Stimulated activated CD4-positive, alpha-beta T cell treated with anti-CD3 and anti-CD28 coated beads, TNF-alpha, amount 100 ng/mL, for 48 hours (primary cell): ENCODE results near the gene EFHD1.
"Not testable (repeated sequence)": the region's sequence is repeated elsewhere in the genome, so short reads cannot be mapped to it uniquely, and the experiment has no call there.

Source experiments
- DNase-seq, 3 donors: peaks; one replicate each; pipeline ENCODE4 v3.0.0-alpha.2; 2020; ENCODE audit warnings: low read depth in 3 of 3

EFHD1 gene

DNA sequence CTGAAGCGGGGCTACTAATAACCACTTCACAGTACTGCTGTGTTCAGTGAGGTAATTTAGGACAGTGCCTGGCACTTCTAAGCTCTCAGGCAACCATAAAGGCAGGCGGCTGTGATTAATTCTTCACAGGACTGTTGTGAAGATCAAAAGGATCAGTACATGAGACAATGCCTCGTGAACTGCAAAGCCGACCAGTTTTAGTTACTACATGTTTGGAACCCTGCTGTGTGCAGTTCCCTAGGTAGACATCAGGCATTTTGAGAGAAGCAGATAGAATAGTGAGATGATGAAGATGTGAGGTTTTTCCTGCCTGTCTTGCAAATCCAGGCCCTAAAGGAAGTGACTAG is 19.1 kb downstream of the EFHD1 start:
- DNase-seq: no peak

DNA sequence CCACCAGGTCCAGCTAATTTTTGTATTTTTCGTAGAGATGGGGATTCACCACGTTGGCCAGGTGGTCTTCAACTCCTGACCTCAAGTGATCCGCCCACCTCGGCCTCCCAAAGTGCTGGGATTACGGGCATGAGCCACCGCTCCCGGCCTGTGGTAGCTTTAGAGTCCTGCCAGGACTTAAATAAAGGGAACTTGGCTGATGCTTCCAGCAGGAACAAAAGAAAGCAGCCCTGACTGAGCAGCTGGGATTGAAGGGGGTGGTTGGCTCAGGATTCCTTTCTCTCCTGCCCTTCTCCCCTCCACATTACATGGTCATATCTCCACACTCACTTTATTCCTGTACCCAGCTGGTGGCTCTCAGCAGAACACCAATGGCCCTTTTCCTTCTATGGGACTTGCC is 20.0 kb downstream of the EFHD1 start:
- no peak for DNase-seq

DNA sequence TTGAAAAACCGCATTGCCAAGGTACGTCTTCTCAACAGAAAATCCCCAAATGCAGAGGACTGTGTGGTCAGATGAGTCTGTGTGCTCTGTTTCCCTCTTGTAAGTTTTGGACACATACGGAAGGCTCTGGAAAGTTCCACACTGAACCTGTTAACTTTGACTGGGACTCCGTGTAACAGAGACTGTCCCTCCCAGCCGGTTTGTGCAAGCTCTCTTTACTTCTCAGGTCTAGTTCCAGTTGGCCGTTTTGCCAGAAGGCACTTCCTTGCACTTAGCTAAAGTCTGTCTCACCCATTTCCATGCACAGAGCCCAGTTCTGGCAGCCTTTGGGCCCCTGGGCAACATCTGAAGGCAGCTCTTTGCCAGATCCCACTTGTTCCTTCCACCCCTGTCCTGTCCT is 22.0 kb downstream of the EFHD1 start:
- DNase-seq: no peak

DNA sequence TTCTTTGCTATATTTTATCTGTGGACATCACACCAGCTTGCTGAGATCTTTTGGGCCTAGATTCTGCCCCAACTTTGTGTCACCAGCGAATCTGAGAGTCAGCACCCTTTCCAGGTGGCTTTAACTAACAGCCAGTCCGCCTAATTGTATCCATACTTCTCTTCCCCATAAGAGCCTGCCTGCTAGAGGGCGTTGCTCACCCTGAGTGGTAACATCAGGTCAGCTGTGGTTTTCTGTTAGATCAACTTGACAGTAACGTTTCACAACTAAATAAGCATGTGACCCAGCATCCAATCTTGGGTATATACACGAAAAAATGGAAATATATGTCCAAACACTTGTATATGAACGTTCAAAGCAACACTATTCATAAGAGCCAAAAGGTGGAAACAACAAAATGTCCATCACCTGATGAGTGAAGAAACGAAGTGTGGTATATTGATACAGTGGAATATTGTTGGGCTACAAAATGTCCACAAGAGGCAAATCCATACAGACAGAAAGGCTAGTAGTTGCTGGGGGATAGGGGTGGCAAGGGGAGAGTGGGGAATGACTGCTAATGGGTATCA is 24.9 kb downstream of the EFHD1 start:
- no peak for DNase-seq

DNA sequence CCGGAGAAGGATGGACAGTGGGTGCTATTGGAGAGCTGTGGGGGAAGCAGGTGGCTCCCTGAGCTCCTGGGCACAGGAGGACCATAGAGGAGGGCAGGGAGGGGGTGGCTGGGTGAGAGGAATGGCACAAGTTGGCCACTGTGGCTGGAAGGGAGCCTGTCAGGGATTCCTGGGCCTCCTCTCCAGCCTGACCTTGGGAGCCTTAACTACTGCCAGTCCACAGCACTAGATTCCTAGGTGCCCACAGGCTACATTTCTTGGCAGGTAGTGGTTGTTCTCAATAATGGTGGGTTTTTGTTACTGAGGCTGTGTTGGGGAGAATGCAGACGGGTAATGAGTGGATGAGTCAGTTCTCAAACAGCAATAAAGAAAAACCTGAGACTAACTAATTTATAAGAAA is 26.0 kb downstream of the EFHD1 start:
- DNase-seq: no peak

DNA sequence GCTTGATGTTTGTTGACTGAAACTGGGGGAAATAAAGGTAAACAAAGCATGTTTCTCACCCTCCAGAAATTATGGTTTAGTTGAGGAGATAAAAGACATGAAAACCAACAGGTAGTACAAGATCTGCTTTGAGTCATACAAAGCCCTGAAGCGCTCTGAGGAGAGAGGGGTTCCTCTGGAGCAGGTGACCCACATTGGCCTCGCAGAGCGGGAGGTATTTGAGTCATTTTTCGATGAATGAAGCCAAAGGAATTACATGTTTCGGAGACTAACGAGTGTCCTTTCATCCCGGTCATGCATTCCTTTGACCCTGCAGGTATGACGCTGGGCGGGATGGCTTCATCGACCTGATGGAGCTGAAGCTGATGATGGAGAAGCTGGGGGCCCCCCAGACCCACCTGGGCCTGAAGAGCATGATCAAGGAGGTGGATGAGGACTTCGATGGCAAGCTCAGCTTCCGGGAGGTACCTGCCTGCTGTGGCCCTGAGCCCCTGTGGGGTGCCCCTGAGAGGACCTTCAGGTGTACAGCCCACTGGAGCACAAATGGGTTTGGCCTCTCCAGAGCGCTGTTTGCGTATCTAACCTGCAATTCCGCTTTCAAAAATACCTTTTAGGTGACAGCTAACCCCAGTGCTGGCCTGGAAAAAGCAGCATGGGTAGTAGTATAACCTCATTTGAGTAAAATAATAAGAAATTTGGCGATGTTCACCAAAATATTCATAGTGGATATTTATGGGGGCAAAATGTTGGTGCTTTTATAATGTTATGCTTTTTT is 29.3 kb downstream of the EFHD1 start:
- no peak for DNase-seq

DNA sequence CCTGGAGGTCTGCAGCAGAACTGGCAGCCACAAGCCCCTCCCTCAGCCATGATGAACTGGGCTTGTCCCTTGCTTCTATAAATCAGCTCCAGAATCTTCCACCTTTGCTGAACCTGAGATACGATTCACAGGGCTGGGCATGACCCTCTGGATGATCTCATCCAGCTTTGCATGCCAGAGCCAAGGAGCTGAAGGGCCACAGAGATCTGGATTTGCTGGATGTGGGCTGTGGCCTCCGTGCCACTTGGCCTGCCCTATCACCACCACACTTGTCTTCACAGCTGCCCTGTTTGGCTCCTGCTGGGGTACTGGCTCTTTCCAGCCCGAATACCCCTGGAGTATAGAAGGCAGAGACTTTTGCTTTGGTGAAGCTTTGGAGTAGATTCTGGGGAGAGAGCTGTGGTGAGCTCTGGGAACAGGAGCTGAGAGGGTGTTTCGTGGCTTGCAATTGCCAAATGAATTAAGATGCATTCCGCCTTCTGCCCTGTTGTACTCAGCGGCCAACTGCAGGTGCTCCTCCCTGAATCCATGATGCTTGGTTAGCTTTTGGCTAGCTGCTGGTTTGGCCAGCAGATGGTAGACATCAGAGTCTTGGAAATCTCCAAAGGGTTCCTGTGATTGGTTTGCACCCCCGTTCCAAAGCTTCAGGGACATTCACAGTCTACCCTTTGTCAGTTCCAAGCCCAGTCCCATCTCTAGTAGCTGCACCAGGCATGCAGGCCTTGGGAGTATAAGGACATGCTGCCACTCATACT is 32.8 kb downstream of the EFHD1 start:
- no peak for DNase-seq

DNA sequence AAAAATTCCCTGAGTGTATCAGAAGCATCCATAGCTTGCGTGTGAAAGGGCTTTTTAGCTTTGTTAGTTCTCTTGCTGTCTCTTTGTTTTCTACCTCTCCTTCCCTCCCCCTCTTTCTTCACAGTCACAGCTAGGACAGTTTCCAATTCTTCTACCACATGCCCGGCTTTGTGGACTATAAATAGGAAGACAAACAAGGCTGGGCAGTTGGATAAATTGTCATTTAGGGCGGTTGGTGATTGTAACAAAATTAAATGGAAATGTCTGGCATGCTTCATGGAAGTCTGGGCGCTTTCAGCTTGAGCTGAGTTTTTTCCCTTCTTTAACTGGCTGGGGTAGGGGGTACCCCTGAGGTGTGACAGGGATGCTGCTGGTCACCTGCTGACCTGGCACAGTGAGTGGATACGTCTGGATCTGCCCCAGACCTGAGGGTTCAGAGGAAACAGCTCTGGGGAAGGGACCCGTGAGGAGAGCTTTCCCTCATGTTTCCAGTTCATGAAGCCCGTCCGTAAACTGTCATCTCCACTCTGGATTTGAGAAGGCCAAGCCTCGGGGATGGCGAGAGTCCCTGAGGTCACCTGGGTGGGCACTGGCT is 34.7 kb downstream of the EFHD1 start:
- no peak for DNase-seq

DNA sequence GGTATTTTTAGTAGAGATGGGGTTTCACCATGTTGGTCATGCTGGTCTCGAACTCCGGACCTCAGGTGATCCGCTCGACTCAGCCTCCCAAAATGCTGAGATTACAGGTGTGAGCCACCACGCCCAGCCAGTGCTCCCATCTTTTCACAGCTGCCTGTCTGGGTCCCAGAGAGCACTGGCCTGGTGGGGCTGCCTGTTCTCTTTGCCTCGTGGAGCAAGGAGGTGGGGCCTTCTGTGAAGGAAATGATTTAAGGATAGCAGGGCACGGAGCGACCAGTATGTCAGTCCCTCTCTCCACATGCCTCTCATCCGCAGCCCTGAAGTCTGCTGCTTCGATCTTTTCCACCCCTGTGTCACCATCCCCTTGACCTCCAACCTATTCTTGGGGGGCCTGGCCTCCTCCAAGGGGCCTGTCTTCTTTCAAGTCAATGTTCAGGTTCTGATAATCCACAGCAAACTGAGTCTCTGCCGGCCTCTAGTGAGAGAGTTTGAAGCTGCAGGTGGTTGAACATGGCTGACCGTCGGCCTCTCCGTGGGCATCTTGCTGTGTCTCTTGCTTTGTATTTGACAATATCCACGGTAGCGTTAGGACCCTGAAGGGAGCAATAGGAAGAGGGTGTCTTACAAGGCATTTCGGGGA is 35.5 kb downstream of the EFHD1 start:
- DNase-seq: no peak

DNA sequence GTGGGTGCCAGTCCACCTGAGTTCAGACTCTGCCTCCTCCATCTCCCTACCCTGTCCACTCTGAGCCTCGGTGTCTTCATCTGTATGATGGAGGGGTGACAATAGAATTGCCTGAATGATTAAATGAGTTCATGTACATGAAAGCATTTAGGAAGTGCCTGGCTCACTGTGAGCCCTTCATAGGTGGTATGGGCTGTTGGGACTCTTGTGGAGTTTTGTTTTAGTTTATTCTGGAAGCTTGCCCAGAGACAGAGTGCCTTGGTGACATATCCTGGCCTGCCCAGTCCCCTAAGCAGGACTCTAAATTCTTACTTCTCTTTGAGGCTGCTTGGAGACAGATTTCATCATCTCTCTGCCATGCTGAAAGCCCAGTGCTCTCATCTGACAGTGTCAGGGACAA is 39.2 kb downstream of the EFHD1 start:
- DNase-seq: no peak

DNA sequence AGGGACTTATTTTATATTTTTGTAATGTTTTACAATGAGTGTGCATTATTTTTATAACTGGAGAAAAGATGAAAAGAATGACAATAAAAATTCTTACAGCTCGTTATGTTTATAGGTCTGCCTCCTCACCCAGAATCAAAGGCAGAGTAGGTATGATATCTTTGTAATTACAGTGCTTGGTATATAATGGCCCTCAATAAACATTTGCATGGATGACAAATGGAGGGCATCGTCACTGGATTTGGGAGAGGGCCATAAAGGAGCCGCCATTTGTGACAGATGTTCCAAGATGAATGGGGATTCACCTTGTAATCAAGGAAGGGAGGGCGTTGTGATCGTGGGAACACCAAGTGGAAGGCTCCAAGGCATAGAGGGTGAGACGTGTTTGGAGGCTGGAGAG is 41.1 kb downstream of the EFHD1 start:
- DNase-seq: no peak

DNA sequence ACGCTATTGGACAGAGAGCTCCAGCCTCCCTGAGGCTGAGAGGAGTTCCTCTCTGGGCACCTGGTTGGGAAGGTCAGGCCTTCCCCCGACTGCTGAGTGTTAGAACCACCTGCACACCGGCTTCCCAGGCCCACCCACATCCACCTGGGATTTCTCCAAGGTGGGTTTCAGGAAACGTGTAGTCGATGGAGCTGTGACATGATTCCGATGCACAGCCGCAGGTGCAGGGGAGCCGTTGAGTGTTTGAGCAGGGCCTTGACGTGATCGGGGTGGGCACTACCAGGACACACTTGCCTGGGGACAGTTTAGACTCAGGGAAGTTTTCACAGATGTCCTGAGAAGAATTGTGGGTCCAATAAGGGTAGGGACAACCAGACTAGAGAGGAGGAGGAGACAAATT is 42.0 kb downstream of the EFHD1 start:
- no peak for DNase-seq

DNA sequence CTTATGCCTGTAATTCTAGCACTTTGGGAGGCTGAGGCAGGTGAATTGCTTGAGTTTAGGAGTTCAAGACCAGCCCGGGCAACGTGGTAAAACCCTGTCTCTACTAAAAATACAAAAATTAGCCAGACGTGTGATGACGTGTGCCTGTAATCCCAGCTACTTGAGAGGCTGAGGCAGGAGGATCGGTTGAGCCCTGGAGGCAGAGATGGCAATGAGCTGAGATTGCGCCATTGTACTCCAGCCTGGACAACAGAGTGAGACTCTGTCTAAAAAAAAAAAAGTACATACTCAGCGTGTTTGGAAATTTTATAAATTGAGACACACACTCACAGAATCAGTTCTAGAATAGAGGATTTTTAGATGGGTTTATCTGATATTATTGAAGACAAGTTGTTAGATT is 46.6 kb downstream of the EFHD1 start:
- no peak for DNase-seq

DNA sequence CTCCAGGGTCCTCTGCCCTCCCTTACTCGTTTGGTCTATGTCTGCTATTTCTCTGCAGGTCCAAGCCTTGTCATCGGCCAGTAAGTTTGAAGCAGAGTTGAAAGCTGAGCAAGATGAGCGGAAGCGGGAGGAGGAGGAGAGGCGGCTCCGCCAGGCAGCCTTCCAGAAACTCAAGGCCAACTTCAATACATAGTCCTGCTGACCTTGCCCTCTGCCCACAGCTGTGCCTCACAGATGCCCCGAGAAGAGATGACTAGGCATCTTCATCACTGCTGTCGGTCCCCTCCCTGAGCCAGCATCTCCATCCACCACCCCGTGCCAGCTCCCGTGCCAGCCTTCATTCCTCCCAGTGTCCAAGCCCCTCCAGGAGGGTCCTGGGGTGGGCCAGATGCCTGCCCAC is 48.1 kb downstream of the EFHD1 start:
- DNase-seq: no peak

DNA sequence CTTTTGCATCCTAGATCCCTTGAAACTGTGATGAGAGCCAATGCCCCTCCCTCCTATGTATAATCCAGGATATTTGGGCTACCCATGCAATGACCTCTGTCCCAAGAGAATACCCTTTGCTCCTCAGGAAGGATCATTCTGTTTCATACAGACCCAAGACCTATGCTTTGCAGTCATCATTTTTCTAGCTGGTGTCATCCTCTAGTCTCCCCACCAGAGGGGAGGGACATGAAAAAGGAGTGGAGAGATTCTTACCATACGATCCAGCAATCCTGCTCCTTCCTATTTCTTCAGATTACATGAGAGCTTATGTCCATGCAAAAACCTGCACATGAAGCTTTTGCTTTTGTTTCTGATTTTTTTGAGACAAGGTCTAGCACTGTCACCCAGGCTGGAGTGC is 50.0 kb downstream of the EFHD1 start:
- DNase-seq: no peak

DNA sequence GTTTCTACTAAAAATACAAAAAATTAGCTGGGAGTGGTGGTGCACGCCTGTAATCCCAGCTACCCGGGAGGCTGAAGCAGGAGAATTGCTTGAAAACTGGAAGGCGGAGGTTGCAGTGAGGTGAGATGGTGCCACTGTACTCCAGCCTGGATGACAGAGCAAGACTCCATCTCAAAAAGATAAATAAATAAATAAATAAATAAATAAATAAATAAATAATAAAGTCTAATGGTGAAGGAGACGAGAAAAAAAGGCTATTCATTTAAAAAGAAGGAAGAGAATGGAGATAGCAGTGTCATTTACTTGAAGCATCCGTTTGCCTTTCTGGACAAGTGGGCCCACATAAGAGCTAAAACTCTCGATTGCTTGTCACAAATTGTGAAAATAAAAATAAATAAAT is 52.0 kb downstream of the EFHD1 start:
- not testable (repeated sequence) for DNase-seq

DNA sequence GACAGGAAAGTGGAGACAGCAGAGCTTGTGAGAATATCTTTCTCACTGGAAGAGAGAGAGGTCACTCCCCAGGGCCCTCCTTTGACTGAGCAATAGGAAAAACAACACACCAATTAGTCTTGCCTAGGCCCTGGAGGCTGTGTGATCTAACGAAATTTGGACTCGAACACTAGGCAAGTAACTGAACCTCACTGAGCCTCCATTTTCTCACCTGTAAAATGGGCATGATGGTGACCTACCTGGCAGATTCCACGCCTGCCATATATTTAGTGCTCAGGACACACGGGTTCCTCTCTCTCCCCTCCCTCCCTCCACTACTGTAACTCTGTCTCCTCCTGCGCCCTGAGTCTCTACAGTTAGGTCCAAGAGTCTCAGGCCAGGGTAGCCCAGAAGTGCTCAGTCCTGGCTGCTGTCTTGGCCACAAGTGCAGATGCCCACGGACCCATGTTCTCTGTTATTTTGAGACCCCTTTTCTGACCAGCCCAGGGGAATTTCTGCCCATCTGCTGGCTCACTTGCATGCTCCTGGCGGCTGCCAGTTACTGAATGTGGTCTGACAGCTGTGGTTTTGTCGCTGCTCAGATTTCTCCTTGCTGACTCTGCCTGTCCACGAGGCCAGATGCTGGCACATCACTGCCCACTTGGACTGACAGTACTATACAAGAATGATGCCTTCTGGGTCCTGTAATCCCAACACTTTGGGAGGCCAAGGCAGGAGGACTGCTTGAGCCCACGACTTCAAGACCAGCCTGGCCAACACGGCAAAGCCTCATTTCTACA is 54.2 kb downstream of the EFHD1 start:
- DNase-seq: no peak

DNA sequence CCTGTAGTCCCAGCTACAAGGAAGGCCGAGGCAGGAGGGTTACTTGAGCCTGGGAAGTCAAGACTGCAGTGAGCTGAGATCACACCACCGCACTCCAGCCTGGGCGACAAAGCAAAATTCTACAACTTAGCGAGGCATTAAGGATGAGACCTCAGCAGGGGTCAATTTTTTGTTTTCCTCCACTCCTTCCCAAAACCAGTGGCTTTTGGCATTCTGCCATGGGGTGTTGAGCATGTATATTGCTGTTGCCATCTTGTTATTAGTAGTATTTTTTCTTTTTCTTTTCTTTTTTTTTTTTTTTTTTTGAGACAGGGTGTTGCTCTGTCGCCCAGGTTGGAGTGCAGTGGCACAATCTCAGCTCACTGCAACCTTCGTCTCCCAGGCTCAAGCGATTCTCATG is 54.8 kb downstream of the EFHD1 start:
- no peak for DNase-seq

DNA sequence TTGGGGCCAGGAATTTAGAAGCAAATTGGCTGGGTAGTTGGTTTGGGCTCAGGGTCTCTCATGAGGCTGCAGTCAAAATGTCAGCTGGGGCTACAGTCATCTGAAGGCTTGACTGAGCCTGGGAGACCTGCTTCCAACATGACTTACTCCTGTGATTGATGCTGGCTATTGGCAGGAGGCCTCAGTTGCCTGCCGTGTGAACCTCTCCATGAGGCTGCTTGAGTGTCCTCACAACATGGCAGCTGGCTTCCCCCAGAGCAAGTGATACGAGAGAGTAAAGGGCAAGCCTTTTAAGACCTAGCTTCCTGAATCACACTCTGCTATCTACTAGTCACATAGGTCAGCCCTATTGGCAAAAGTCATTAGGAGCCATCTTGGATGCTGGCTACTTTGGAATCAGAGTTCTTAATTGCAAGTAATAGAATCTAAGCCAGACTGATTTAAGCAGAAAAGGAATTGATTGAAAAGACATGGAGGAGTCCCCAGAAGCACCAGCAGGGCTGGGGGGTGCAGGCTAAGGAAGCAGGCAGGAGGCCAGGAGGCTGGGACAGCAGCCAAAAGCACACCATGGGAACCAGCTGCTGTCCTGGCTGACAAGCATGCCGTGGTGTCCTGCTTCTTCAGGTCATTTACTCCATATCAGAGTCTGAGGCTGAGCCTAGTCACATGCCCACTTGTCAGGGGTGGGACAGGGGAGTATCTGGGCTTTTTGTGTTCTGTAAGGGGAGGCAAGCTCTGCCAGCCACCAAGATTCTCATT is 55.9 kb downstream of the EFHD1 start:
- no peak for DNase-seq

DNA sequence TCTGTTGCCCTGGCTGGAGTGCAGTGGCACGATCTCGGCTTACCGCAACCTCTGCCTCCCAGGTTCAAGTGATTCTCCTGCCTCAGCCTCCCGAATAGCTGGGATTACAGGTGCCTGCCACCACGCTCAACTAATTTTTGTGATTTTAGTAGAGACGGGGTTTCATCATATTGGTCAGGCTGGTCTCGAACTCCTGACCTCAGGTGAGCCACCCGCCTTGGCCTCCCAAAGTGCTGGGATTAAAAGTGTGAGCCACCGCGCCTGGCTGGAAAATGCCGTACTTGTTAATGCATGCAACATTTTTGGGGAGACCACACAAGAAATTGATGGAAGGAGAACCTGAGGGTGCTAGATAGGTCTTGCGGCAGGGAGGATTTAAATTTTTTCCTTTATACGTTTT is 57.7 kb downstream of the EFHD1 start:
- not testable (repeated sequence) for DNase-seq

DNA sequence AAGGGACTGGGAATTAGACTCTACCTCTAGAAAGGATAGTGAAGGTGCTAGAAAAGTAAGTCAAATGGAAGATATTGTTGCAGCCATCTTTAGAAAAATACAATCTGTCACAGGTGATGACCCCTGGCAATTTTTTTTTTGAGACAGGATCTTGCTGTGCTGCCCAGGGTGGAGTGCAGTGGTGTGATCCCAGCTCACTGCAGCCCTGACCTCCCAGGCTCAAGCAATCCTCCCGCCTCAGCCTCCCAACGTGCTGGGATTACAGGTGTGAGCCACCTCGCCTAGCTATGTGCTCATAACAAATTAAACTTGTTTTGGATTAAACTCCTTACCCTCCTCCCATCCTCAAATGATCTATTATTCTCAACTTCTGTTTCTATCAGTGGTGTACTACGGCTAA is 59.9 kb downstream of the EFHD1 start:
- DNase-seq: no peak
